Measurements from ENCODE around the gene REEP5. TPM values are rescaled to one million over a fixed set of nuclear protein-coding genes. Genes with fewer than 3 reads are reported as not detected.
A peak's percentile ranks its signal among the peaks of the same experiment; 100 is the strongest.

Gene REEP5
- total and polyA plus RNA-seq, 2 of the 13 experiments (the other 11 are each of a cell fraction or from before 2014, with no cell fraction given), result 49.4 to 239 TPM

GRCh38 chr5:112921833-112922817, at the start of gene REEP5 (continued):
- TF ChIP-seq ELK4 (CRISPR knock-in tag; IDR thresholded peaks at IDR 0.05; ENCODE audit: borderline replicate concordance) (no peak), POLR2AphosphoS5 (IDR thresholded peaks at IDR 0.05; ENCODE audit: low read depth, low read length) (peak; percentile 88), PBX3 (CRISPR knock-in tag; IDR thresholded peaks at IDR 0.05; ENCODE audit: borderline replicate concordance) (no peak), THAP7 (CRISPR knock-in tag; IDR thresholded peaks at IDR 0.05) (peak; percentile 57; the same call in 1 of the 2 replicates), ZMYM4 (CRISPR knock-in tag; IDR thresholded peaks at IDR 0.05) (peak; percentile 46), ZNF460 (CRISPR knock-in tag; IDR thresholded peaks at IDR 0.05; ENCODE audit: borderline replicate concordance) (no peak; the same call in 1 of the 2 replicates), BORCS8-MEF2B (CRISPR knock-in tag; IDR thresholded peaks at IDR 0.05) (no peak; the same call in 1 of the 2 replicates), SKIL (CRISPR knock-in tag; IDR thresholded peaks at IDR 0.05; ENCODE audit: borderline replicate concordance) (0 out of 2 replicates have a peak, but pooled peaks have one; percentile 24), ZNF281 (CRISPR knock-in tag; IDR thresholded peaks at IDR 0.05; ENCODE audit: borderline replicate concordance) (peak; percentile 77; the same call in 1 of the 2 replicates), ZNF704 (CRISPR knock-in tag; IDR thresholded peaks at IDR 0.05; ENCODE audit: borderline replicate concordance) (peak; percentile 67; the same call in 1 of the 2 replicates), CBX5 (CRISPR knock-in tag; IDR thresholded peaks at IDR 0.05; ENCODE audit: borderline replicate concordance) (peak; percentile 21; the same call in 1 of the 2 replicates), HOXA3 (CRISPR knock-in tag; IDR thresholded peaks at IDR 0.05) (no peak; the same call in none of the 2 replicates), MXD1 (CRISPR knock-in tag; IDR thresholded peaks at IDR 0.05) (peak; percentile 61)
